Medulla oblongata (tissue), 1 donor: ENCODE results near the gene ZNF813.
A peak's percentile ranks its signal among the peaks of the same experiment; 100 is the strongest.
"Not testable (repeated sequence)": the region's sequence is repeated elsewhere in the genome, so short reads cannot be mapped to it uniquely, and the experiment has no call there.

Source experiments
- DNase-seq: peaks from one replicate; pipeline ENCODE4 v3.0.0-alpha.2; 2015; ENCODE audit errors: extremely low spot score

The ZNF813 gene

GRCh38 chr19:53483751-53484150, 16.2 kb downstream of the ZNF813 start:
- DNase-seq: not testable (repeated sequence)

GRCh38 chr19:53485046-53486004, 17.8 kb downstream of the ZNF813 start:
- DNase-seq: no peak

GRCh38 chr19:53492153-53492552, 24.6 kb downstream of the ZNF813 start:
- no peak for DNase-seq

- DNase-seq: not testable (repeated sequence)
These were observed 29.9 kb downstream of the ZNF813 start for GRCh38 chr19:53497311-53498023.

- DNase-seq: not testable (repeated sequence)
These were observed 30.5 kb downstream of the ZNF813 start for GRCh38 chr19:53498024-53498395.

- DNase-seq: not testable (repeated sequence)
These were observed 35.6 kb downstream of the ZNF813 start for GRCh38 chr19:53503151-53503550.

- not testable (repeated sequence) for DNase-seq
These were observed 36.3 kb downstream of the ZNF813 start for GRCh38 chr19:53503671-53504364.

GRCh38 chr19:53504365-53504703, 36.8 kb downstream of the ZNF813 start:
- peak; percentile 30 for DNase-seq

GRCh38 chr19:53504885-53505284, 37.4 kb downstream of the ZNF813 start:
- no peak for DNase-seq

GRCh38 chr19:53506728-53507127, 39.2 kb downstream of the ZNF813 start:
- no peak for DNase-seq

GRCh38 chr19:53507523-53508442, 40.2 kb downstream of the ZNF813 start:
- no peak for DNase-seq

- no peak for DNase-seq
These were observed 41.9 kb downstream of the ZNF813 start for GRCh38 chr19:53509443-53509842.

- DNase-seq: no peak
These were observed 42.3 kb downstream of the ZNF813 start for GRCh38 chr19:53509845-53510244.

- DNase-seq: no peak
These were observed 43.8 kb downstream of the ZNF813 start for GRCh38 chr19:53511357-53511756.

- DNase-seq: peak; percentile 58
These were observed 44.4 kb downstream of the ZNF813 start for GRCh38 chr19:53511933-53512374.

- not testable (repeated sequence) for DNase-seq
These were observed 47.5 kb downstream of the ZNF813 start for GRCh38 chr19:53515047-53515446.

- no peak for DNase-seq
These were observed 49.7 kb downstream of the ZNF813 start for GRCh38 chr19:53517114-53517741.

- no peak for DNase-seq
These were observed 50.6 kb downstream of the ZNF813 start for GRCh38 chr19:53518121-53518520.

- DNase-seq: no peak
These were observed 51.2 kb downstream of the ZNF813 start for GRCh38 chr19:53518716-53519115.

GRCh38 chr19:53519446-53519845, 51.9 kb downstream of the ZNF813 start:
- DNase-seq: no peak

- DNase-seq: no peak
These were observed 52.6 kb downstream of the ZNF813 start for GRCh38 chr19:53520163-53520546.
